HEK293 (cell line): ENCODE results near the gene ARIH1.

Source experiments
- CTCF ChIP-seq: fragments of 450-650 bp; formaldehyde crosslinking; IDR thresholded peaks from 2 replicates; pipeline ENCODE4 v1.5.1; 2016; ENCODE audit warnings: missing biosample characterization, missing genetic modification characterization
- ZNF19 ChIP-seq: fragments of 450-650 bp; formaldehyde crosslinking; IDR thresholded peaks from 2 replicates; pipeline ENCODE4; 2016; ENCODE audit warnings: missing biosample characterization, missing genetic modification characterization, low read depth

GRCh38 chr15:72468103-72468502 is 6.0 kb upstream of the ARIH1 start:
- TF ChIP-seq CTCF (tag by site-specific recombination) = no peak
- TF ChIP-seq ZNF19 (tag by site-specific recombination) = no peak
